ENCODE measurements around the gene OXT. TPM values are rescaled to one million over a fixed set of nuclear protein-coding genes. Genes with fewer than 3 reads are reported as not detected.

Gene OXT
- total RNA-seq (2021; fragmentation: NEBNext Ultra II Directional; extraction: Animal tissue kit (Norgen Biotek cat#: 25700)) = not detected in 2 replicates
- not detected in 2 replicates for polyA plus RNA-seq (2011; rRNA removed)
- polyA plus RNA-seq (2011; cell fraction: cytosol; rRNA removed) = not detected
- not detected for polyA plus RNA-seq (2011; cell fraction: nucleus; rRNA removed)
- 0.51 to 0.70 TPM in 2 of 4 replicates, not detected in the others for polyA plus RNA-seq (2012, experiment 1 of 2)
- polyA plus RNA-seq (2012, experiment 2 of 2) = not detected
- polyA plus RNA-seq (2013, experiment 1 of 2) = 0.95 TPM
- 0.85 TPM for polyA plus RNA-seq (2013, experiment 2 of 2)
- polyA minus RNA-seq (2011; rRNA and poly(A)+ RNA removed) = not detected in 2 replicates
- polyA minus RNA-seq (2011; cell fraction: cytosol; rRNA and poly(A)+ RNA removed) = not detected
- not detected for polyA minus RNA-seq (2011; cell fraction: nucleus; rRNA and poly(A)+ RNA removed)
- long read RNA-seq, experiment 1 = 0 reads
- long read RNA-seq, experiment 2 = 0 reads

DNA sequence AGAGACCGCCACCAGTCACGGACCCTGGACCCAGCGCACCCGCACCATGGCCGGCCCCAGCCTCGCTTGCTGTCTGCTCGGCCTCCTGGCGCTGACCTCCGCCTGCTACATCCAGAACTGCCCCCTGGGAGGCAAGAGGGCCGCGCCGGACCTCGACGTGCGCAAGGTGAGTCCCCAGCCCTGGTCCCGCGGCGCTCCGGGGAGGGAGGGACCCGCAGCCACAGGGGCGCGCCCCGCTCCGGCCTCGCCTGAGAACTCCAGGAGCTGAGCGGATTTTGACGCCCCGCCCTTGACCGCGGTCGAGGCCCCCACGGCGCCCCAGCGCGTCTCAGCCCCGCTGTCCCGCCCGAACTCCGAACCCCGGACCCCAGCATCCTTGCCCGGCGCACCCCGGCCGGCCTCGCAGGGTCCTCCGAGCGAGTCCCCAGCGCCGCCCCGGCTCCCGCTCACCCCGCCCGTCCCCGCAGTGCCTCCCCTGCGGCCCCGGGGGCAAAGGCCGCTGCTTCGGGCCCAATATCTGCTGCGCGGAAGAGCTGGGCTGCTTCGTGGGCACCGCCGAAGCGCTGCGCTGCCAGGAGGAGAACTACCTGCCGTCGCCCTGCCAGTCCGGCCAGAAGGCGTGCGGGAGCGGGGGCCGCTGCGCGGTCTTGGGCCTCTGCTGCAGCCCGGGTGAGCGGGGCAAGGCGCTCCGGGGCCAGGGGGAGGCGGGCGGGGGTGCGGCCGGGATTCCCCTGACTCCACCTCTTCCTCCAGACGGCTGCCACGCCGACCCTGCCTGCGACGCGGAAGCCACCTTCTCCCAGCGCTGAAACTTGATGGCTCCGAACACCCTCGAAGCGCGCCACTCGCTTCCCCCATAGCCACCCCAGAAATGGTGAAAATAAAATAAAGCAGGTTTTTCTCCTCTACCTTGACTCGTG, at the start of gene OXT:
TSS of gene OXT (plus strand) at position 11 of the 920 bp plus-strand sequence. CDS start at position 47, 36 bp downstream.
- 0 out of 2 replicates have a peak within 1 kb of the TSS, but pooled peaks have one; percentile 66 for H2BK5ac ChIP-seq (ENCODE audit: low read depth, low read length)
- H4K20me1 ChIP-seq (replicated peaks in 1 of 2; ENCODE audit: control insufficient read depth in 1 of 2, insufficient read depth in 2 of 2, low read length in 2 of 2) = no peaks in the 10 kb centered on the region
- no peak within 1 kb of the TSS for H2AK5ac ChIP-seq (ENCODE audit: low read depth, low read length)
- no peaks in the 10 kb centered on the region for H3K36me3 ChIP-seq (ENCODE audit: control insufficient read depth in 2 of 4, insufficient read depth in 4 of 4, low read length in 3 of 4)
- no peak within 1 kb of the TSS for H3K14ac ChIP-seq (ENCODE audit: insufficient read length)
- peak within 1 kb of the TSS; percentile 85 for H3K4ac ChIP-seq (replicated peaks; ENCODE audit: insufficient read length, low read depth, low read length)
- H3K4me1 ChIP-seq (replicated peaks in 1 of 4; ENCODE audit: control insufficient read depth in 3 of 4, insufficient read depth in 4 of 4, low read length in 3 of 4) = peaks cover 0 to 8% (median 3%) of the 10 kb centered on the region in 4 experiments; a peak in 5 of 7 replicates
- H3K79me1 ChIP-seq (ENCODE audit: low read depth, low read length) = no peaks in the 10 kb centered on the region
- H3K4me2 ChIP-seq (ENCODE audit: insufficient read depth in 1 of 2, low read depth in 2 of 2, low read length in 2 of 2) = peak within 1 kb of the TSS; percentile 46 to 72
- no peak within 1 kb of the TSS for H2BK120ac ChIP-seq (replicated peaks; ENCODE audit: low read depth, low read length)
- H2BK15ac ChIP-seq (ENCODE audit: low read length) = no peak within 1 kb of the TSS
- H4K5ac ChIP-seq (ENCODE audit: insufficient read length, low read depth, low read length) = no peak within 1 kb of the TSS
- peak within 1 kb of the TSS; percentile 71; the same call in 1 of the 2 replicates for H3K18ac ChIP-seq (ENCODE audit: extremely low read depth, low read length)
- H4K8ac ChIP-seq (ENCODE audit: extremely low read depth, insufficient read depth, low read length) = peak within 1 kb of the TSS; percentile 85; the same call in 1 of the 2 replicates
- H2AFZ ChIP-seq (ENCODE audit: low read length) = peak within 1 kb of the TSS; percentile 6; the same call in 1 of the 2 replicates
- peak in 1 of 2 experiments; percentile 74 for DNase-seq (ENCODE audit: low read depth in 1 of 2, low spot score in 2 of 2)
- no peak within 1 kb of the TSS for H3K9ac ChIP-seq (replicated peaks in 1 of 4; ENCODE audit: extremely low read depth in 1 of 4, low read depth in 3 of 4, low read length in 3 of 4)
- no peaks in the 10 kb centered on the region for H3K79me2 ChIP-seq (ENCODE audit: control insufficient read depth in 1 of 2, insufficient read depth in 2 of 2, low read length in 2 of 2)
- H3K56ac ChIP-seq (replicated peaks; ENCODE audit: insufficient read length, low read depth, low read length) = no peak within 1 kb of the TSS
- H2BK20ac ChIP-seq (ENCODE audit: low read length) = peak within 1 kb of the TSS; percentile 48; the same call in 1 of the 2 replicates
- ChIA-PET POLR2A (ENCODE audit: partially characterized antibody) (interaction anchor here (1.2 to 1.8 kb wide), 7 partner anchors 8 to 35 kb away, joined by 3 to 6 read pairs (median 4); partner anchors contain the start of genes GNRH2 and MRPS26), CTCF (ENCODE audit: partially characterized antibody) (interaction anchor here (1.0 to 2.3 kb wide), 5 partner anchors 11 to 97 kb away, joined by 3 to 8 read pairs (median 4); no protein-coding TSS in a partner anchor)
- peaks cover 3% of the 10 kb centered on the region; the same call in 1 of the 2 replicates for H3K23me2 ChIP-seq (ENCODE audit: low read depth, low read length)
- peak within 1 kb of the TSS; percentile 14 to 61 (median 18); a peak in 6 of 8 replicates for H3K4me3 ChIP-seq (ENCODE audit: extremely low read depth in 1 of 4, insufficient read depth in 2 of 4, low read depth in 3 of 4, low read length in 4 of 4)
- peaks cover 2 to 5% of the 10 kb centered on the region in 2 experiments; a peak in 2 of 4 replicates for H3K9me3 ChIP-seq (ENCODE audit: insufficient read depth in 2 of 2, low read depth in 1 of 2, low read length in 1 of 2)
- H3K27me3 ChIP-seq (replicated peaks in 1 of 4; ENCODE audit: control insufficient read depth in 3 of 4, extremely low read depth in 1 of 4, insufficient read depth in 3 of 4, low read length in 3 of 4) = peaks cover 11 to 30% (median 27%) of the 10 kb centered on the region in 4 experiments
- H4K91ac ChIP-seq (replicated peaks; ENCODE audit: insufficient read length, low read length) = no peak within 1 kb of the TSS
- no peak within 1 kb of the TSS for H2BK12ac ChIP-seq (ENCODE audit: low read depth, low read length)
- H3K23ac ChIP-seq (ENCODE audit: insufficient read length) = no peak within 1 kb of the TSS
- H3K27ac ChIP-seq (ENCODE audit: low read depth, low read length) = no peak within 1 kb of the TSS
- no peak for FAIRE-seq
- WGBS, 2 experiments (ENCODE audit: extremely low coverage in 1 of 2, insufficient coverage in 1 of 2, insufficient read length in 1 of 2, insufficient replicate concordance in 2 of 2, low coverage in 1 of 2, low lambda C conversion rate in 2 of 2, missing lambda C conversion rate in 1 of 2) = 19% methylated on average over 53 of the region's 95 CpGs; no CpG with 5 or more reads in 1 of the 2 experiments
- TF ChIP-seq ASH2L (IDR thresholded peaks at IDR 0.05; ENCODE audit: low read length) = peak; percentile 54
- peak; percentile 53 for TF ChIP-seq KDM4A (IDR thresholded peaks at IDR 0.05; ENCODE audit: low read depth, low read length, severe bottlenecking)
- peak; percentile 52 for TF ChIP-seq SUZ12 (IDR thresholded peaks at IDR 0.05; ENCODE audit: low read length)
- no peak for TF ChIP-seq SP1 (IDR thresholded peaks at IDR 0.05; ENCODE audit: low read depth, low read length)
- no peak for TF ChIP-seq GABPA (IDR thresholded peaks at IDR 0.05; ENCODE audit: borderline replicate concordance, insufficient read depth, low read length)
- TF ChIP-seq, protein P1, sequence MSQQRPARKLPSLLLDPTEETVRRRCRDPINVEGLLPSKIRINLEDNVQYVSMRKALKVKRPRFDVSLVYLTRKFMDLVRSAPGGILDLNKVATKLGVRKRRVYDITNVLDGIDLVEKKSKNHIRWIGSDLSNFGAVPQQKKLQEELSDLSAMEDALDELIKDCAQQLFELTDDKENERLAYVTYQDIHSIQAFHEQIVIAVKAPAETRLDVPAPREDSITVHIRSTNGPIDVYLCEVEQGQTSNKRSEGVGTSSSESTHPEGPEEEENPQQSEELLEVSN (IDR thresholded peaks at IDR 0.05) = peak; percentile 96
- TF ChIP-seq CBX8 (IDR thresholded peaks at IDR 0.05; ENCODE audit: borderline replicate concordance, low read depth, low read length) = no peak
- no peak for TF ChIP-seq SRF (IDR thresholded peaks at IDR 0.05; ENCODE audit: low read depth, low read length)

Data from H1 (cell line).